HG02763 (cell line): ENCODE data around the gene GTPBP6.
A peak's percentile ranks its signal among the peaks of the same experiment; 100 is the strongest.
"Not testable (repeated sequence)": the region's sequence is repeated elsewhere in the genome, so short reads cannot be mapped to it uniquely, and the experiment has no call there.

Source experiments
- ATAC-seq: cut with Tn5 transposase; IDR thresholded peaks from one replicate; pipeline ENCODE4 v1.9.1; 2021; ENCODE audit warnings: mild to moderate bottlenecking, moderate library complexity; ENCODE audit not compliant: unreplicated experiment

GTPBP6 gene

DNA sequence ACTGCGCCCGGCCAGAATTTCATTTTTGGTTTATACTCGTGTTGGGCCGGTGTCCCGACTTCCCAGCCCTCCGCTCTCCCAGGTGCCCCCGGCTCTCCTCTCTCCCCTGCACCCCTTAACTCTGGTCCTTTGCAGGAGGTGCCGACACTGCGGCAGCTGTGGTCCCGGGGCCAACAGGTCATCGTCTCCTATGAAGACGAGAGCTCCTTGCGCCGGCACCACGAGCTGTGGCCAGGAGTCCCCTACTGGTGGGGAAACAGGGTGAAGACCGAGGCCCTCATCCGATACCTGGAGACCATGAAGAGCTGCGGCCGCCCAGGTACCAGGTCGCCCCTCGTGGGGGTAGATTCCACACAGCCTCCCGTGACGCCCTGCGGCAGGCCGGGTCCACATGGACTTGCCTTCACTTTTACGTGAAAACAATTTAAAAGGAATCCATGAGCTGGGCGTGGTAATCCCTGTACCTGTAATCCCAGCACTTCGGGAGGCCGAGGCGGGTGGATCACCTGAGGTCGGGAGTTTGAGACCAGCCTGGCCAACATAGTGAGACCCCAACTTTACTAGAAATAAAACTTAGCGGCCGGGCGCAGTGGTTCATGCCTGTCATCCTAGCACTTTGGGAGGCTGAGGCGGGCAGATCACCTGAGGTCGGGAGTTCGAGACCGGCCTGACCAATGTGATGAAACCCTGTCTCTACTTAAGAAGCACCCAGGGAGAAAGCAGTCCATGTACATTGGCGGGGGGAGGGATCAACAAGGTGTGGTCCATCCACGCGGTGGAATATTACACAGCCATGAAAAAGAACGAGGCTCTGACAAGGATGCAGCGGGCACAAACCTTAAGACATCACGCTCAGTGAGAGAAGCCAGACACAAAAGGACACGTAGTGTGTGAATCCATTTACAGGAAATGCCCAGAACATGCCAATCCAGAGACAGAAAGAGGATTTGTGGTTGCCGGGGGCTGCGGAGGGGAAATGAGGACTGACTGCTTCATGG lies 25.4 kb downstream of the GTPBP6 start:
- ATAC-seq, result no peak

DNA sequence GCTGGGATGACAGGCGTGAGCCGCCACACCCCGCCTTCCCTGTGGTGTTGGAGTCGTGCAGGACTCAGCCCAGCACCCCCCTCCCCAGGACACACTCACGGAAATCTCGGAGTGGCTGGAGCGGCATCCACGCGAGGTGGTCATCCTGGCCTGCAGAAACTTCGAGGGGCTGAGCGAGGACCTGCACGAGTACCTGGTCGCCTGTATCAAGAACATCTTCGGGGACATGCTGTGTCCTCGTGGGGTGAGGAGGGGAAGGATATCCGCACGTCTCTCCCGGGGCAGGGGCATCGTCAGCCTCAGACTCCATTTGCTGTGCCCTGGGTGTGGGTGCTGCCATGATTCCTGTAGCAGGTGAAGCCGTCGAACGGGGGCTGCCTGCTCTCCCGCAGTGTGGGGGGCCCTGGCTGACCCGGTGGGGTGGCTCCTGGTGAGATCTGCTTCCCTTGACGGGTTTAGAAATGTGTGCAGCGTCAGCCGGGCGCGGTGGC lies 27.1 kb downstream of the GTPBP6 start:
- no peak for ATAC-seq

DNA sequence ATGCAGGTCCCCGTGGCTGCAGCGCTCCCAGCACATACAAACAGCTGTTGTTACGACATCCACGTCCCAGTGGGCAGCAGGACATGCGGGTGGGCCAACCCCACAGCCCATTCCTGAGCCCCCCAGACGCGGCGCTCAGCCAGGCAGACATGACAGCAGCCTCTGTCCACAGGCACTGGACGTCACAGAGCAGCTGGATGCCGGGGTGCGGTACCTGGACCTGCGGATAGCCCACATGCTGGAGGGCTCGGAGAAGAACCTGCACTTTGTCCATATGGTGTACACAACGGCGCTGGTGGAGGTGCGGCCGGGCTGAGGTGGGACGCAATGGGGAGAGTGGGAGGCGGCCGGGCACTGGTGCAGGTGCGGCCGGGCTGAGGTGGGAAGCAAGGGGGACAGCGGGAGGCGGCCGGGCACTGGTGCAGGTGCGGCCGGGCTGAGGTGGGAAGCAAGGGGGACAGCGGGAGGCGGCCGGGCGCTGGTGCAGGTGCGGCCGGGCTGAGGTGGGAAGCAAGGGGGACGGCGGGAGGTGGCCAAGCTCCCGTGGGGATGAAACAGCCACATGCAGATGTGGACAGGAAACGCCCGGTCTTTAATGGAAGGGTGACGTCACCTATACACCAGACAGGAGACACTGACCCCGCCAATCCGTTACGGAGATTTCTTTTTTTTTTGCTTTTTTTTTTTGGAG lies 28.0 kb downstream of the GTPBP6 start:
- ATAC-seq, result no peak

DNA sequence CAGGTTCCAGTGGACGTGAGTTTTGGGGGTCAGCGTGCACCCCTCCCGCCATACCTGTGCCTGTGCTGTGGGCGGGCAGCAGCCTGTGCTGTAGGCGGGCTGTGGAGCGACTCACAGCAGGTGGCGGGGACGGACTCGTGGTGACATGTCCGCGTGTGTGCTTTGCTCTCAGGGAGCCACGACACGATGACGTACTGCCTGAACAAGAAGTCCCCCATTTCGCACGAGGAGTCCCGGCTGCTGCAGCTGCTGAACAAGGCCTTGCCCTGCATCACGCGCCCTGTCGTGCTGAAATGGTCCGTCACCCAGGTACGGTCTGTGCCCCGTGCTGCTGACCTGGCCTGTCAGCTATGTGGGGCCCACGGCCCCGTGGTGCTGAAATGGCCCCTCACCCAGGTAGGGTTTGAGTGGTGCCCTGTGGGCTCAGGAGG lies 30.0 kb downstream of the GTPBP6 start:
- no peak for ATAC-seq

DNA sequence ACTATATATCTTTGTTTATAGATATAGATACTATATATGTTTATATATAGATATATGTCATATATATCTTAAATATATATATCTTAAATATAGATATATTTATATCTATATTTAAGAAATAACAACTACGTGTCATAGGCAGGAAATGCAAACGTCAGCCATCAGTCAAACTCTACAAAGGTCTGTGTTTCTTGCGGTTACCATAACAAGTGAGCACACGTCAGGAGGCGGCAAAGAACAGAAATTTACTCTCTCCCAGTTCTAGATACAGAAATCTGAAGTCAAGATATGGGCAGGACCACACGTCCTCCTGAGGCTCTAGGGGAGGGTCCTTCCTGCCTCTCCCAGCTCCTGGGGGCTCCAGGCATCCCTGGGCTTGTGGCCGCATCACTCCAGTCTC lies 30.9 kb downstream of the GTPBP6 start:
- ATAC-seq, result no peak

DNA sequence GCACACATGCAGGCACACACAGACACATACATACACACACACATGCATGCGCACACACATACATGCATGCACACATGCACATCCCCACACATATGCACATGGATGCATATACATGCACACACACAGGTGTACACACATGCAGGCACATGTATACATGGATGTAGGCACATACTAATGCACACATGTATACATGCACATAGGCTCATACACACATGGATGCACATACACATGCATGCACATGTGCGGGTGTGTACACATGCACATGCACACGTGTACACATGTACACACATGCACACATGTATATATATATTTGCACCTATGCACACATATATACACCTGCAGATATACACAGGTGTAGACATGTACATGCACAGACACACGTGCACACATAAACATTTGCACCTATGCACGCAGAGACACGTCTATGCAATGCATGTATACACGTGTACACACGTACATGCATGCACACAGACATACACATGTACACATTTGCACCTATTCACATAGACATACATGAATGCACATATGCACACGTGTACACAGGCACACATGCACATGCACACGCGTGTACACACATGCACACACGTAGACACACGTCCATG lies 33.4 kb downstream of the GTPBP6 start:
- no peak for ATAC-seq

DNA sequence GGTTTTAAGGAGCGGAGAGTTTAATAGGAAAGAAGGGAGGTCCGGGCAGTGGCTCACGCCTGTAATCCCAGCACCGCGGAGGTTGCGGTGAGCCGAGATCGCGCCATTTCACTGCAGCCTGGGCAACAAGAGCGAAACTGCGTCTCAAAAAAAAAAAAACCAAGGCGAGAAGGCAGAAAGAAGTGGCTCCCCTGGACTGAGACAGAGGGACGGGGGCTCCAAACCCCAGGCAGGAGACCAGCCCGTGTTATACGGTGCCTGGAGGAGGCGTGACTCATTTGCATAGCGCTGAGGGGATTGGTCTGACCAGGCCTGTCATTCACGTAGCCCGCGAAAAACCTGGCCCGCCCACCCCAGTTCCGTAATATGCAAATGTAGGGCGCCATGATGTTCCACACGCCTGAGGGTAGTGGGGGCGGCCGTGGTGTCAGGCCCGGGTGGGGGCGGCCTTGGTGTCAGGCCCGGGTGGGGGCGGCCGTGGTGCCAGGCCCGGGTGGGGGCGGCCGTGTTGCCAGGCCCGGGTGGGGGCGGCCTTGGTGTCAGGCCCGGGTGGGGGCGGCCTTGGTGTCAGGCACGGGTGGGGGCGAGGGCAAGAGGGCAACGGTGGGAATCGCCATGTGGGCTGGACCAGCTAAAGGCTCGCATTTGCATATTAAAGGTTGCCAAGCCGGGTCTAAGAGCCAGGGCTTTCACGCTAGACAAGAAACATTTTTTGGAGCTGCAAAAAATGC lies 35.3 kb downstream of the GTPBP6 start:
- peak; percentile 99 for ATAC-seq

DNA sequence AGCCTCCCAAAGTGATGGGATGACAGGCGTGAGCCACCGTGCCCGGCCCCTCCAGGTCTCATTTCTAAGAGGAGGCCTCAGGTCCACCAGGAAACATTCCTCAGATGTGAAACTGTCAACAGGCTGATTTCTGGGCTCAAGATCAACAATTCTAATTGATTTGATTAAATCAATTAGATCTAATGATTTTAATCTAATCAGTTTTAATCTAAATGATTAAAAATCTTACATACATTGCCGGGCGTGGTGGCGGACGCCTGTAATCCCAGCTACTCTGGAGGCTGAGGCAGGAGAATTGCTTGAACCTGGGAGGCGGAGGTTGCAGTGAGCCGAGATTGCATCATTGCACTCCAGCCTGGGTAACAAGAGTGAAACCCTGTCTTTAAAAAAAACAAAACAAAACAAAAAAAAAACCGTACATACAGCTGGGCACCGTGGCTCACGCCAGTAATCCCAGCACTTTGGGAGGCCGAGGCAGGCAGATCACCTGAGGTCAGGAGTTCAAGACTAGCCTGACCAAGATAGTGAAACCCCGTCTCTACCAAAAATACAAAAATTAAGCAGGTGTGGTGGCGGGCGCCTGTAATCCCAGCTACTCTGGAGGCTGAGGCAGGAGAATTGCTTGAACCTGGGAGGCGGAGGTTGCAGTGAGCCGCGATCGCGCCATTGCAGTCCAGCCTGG lies 36.5 kb downstream of the GTPBP6 start:
- ATAC-seq, result not testable (repeated sequence)

DNA sequence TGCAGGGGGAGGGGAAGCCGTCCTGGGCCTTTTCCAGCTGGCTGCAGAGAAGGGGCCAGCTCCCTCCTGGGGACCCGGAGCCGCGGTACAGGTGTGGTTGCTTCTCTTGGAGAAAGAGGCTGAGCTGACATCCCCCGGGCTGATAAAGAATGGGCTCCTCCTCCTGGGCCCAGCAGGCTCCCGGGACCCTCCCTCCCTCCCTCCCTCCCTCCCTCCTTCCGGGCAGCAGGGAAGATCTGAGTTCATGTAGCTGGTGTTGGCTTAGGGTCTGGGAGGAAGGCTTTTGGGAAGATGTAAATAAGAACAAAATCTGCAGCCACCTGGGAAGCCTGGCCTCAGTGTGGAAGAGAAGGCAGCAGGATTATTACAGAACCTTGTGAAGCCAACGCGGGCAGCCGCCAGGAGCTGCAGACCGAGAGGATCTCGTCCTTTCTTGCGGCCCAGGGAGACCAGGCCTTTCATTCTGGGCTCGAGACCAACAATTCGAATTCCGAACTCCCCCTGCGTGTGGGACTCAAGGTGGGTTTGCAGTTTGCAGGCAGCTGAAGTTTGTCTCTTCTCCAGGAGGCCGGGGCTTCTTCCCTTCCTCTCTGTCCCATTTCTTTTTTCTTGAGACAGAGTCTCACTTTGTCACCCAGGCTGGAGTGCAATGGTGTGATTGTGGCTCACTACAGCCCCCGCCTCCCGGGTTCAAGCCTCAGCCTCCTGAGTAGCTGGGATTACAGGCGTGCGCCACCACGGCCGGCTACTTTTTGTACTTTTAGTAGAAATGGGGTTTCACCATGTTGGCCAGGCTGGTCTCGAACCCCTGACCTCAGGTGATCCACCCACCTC lies 37.2 kb downstream of the GTPBP6 start, which contains the start of gene PLCXD1:
Gene PLCXD1 (plus strand): TSS at position 216 of the 834 bp plus-strand sequence. CDS start 2,807 bp downstream, outside the sequence.
- no peak for ATAC-seq

DNA sequence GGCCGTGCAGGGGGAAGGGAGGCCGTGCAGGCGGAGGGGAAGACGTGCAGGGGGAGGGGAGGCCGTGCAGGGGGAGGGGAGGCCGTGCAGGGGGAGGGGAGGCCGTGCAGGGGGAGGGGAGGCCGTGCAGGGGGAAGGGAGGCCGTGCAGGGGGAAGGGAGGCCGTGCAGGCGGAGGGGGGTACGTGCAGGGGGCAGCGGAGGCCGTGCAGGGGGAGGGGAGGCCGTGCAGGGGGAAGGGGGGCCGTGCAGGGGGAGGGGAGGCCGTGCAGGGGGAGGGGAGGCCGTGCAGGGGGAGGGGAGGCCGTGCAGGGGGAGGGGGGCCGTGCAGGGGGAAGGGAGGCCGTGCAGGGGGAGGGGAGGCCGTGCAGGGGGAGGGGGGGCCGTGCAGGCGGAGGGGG lies 37.9 kb downstream of the GTPBP6 start:
- ATAC-seq, result not testable (repeated sequence)

DNA sequence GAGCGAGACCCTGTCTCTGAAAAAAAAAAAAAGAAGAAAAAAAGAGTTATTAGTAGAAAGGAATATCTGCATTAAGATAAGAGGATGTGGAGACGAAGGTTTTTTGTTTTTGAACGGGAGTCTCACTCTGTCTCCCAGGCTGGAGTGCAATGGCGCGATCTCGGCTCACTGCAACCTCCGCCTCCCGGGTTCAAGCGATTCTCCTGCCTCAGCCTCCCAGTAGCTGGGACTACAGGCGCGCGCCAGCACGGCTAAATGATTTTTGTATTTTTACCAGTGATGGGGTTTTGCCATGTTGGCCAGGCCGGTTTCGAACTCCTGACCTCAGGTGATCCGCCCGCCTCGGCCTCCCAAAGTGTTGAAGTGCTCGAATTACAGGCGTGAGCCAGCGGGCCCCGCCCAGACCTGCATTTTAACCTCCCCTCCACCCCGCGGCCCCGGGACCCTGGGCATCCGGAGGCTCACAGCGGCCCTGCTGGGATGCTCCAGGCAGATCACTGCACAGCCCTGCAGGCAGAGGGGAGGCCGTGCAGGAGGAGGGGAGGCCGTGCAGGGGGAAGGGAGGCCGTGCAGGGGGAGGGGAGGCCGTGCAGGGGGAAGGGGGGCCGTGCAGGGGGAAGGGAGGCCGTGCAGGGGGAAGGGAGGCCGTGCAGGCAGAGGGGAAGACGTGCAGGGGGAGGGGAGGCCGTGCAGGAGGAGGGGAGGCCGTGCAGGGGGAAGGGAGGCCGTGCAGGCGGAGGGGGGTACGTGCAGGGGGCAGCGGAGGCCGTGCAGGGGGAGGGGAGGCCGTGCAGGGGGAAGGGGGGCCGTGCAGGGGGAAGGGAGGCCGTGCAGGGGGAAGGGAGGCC lies 38.6 kb downstream of the GTPBP6 start:
- ATAC-seq, result not testable (repeated sequence)

DNA sequence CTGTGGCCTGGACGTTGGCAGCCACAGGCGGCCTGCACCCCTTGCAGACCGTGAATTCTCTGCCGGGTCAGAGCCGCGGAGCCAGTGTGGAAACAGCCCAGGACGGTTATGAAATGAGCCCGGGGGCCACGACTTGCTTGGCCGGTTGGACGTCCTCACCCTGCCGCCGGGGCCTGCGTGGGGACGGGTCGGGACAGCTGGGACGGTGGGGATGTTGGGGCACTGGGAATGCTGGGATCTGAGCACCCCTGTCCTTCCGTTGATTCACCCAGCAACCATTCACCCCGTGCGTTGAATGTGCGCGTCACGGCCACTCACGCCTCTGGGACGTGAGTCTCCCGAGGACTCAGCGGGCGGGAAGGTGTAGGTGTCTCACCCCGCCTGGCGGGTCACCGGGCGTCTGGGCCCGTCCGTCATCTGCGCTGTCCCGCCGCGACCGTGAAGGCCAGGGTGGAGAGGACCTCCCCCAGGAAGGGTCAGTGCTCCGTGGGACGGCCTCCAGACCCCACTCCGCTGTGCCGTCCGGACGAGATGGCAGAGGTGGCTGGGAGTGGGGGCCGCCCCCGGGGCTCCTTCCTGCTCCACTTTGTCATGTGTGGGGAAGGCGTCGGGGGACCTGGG lies 41.9 kb downstream of the GTPBP6 start:
- ATAC-seq, result peak; percentile 27

DNA sequence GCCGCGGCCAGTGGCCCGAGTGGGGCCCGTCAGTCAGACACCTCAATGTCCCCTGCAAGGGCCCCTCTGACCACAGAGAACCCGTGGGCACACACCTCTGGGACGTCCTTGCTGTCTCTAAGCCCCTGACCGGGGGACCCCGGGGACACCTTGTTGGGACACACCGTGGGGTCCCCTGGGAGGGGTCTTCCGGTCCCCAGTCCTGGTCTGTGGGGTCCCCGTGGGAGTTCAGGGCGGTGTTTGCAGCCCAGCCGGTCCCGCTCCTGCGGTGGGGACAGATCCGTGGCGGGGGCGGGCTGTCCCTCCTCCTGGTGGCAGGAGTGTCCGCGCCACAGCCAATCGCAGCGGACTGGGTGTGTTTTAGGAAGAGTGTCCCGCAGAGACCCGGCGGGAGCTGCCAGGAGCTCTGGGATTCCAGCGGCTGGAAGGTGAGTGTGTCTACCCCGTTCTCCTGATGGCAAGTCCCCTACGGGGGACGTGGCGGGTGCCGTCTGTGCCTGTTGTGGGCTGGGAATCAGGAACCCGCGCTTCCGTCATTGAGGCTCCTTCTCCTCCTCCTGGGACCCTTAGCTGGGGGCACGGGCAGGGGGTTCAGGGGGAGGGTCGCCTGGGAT lies 42.5 kb downstream of the GTPBP6 start:
- ATAC-seq, result peak; percentile 81

DNA sequence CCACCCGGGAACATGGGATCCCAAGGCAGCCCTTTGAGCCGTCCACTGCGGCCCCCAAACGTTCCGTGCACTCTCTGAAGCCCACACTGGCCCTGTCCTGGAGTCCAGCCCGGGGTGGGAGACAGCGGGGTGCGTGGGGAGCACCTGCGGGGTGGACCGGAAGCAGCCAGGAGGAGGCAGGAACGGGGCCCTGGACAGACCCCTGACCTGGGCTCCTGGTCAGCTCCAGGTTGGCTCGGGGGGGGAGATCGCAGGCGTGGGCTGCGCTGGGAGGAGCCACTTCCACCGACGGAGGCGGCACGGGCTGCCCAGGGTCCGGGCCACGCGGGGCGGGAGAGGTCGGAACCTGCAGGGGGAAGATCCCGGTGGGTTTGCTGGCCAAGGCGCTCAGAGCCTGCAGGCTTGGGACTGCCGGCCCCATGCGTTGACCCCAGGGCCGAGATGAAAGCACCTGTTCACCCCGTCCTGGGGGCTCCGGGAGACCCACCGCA lies 43.1 kb downstream of the GTPBP6 start:
- ATAC-seq, result peak; percentile 16

DNA sequence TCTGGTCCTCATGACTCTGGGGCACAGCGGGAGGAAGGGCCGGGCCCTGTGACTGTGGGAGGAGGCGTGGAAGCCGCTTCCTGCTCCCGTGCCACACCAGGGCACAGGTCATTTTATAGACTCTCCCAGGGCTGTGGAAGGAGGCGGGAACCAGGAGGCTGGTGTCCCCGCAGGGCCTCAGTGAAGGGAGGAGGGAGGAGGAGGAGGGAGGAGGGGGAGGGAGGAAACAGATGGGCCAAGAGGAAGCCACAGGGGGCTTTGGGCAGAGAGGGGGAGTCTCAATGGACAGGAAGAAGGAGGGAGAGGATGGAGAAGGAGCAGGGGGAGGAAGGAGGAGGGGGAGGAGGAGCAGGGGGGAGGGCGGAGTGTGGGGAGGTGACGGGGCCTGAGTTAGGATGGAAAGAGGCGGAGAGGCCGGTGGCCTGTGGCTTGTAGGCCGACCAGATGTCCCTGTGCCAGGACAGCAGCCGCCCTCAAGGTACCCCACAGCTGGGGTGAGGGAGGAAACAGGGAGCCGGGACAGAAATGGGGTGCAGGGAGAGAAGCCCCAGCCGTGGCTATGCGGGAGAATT lies 43.6 kb downstream of the GTPBP6 start:
- no peak for ATAC-seq

DNA sequence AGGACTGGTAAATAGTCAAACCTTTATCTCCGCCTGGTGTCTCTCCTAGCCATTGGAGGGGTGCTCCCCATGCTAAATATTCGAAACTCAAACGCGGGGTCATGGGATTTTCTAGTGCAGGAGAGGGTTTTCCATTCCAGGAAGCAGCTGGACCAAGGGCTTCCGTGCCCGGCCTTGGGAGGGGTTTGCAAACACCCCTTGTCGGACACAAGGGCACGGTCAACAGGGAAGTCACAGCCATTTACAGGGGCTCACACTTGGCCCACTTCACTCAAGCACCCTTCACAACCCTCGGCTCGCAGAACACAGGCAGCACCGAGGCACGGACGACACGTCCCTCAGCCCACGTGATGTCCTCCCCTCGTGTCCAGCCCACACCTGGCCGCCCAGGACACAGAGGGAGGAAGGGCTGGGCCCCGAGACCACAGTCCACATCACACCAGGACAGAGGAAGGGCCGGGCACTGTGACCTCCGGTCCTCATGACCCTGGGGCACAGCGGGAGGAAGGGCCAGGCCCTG lies 47.7 kb downstream of the GTPBP6 start:
- ATAC-seq, result no peak
